GM10266 (cell line): ENCODE measurements around the gene P3H3.

Experiments used
- DNase-seq: peaks from one replicate; pipeline ENCODE4 v3.0.0; 2012; ENCODE audit errors: extremely low spot score
- TF ChIP-seq, protein P1 (sequence below): IDR thresholded peaks from 2 replicates; pipeline ENCODE4 v1.5.1; 2012; ENCODE audit warnings: mild to moderate bottlenecking, low read depth; ENCODE audit not compliant: control insufficient read depth, insufficient read depth; ENCODE audit errors: missing control alignments

Gene P3H3

DNA sequence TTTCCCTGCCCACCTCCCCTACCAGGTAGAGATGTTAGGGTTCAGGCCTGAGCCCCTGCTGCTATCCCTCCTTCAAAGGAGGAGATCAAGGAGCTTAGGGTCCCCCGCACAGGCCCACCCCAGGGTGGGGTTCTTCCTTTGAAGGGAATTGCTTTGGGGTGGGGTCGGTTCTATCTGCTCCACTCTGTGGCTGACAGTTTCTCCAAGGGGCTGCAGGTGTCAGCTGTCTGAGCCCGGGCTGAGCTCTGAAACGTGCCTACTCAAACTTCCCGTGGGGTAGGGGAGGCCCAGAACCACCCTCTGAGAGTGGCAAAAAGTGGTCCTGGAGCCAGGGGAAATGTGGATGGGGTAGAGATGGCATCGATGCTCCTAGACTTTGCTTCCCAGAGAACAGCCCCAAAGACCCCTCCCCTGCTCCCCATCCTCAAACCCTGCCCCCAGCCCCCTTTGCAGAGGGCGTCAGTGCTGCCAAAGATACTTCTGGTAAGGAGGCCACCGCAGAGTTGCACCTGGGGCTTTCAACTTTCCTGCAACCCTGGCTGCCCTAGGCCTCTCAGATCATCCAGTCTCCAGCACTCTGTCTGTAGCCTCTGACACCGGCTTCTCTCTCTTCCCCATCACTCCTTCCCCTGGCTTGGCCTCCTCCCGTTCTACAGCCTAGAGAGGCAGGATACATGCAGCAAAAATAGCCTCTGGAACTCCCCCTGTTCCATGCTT, 45.2 kb upstream of the P3H3 start:
- no peak for DNase-seq
- TF ChIP-seq, protein P1, sequence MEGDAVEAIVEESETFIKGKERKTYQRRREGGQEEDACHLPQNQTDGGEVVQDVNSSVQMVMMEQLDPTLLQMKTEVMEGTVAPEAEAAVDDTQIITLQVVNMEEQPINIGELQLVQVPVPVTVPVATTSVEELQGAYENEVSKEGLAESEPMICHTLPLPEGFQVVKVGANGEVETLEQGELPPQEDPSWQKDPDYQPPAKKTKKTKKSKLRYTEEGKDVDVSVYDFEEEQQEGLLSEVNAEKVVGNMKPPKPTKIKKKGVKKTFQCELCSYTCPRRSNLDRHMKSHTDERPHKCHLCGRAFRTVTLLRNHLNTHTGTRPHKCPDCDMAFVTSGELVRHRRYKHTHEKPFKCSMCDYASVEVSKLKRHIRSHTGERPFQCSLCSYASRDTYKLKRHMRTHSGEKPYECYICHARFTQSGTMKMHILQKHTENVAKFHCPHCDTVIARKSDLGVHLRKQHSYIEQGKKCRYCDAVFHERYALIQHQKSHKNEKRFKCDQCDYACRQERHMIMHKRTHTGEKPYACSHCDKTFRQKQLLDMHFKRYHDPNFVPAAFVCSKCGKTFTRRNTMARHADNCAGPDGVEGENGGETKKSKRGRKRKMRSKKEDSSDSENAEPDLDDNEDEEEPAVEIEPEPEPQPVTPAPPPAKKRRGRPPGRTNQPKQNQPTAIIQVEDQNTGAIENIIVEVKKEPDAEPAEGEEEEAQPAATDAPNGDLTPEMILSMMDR: no peak

DNA sequence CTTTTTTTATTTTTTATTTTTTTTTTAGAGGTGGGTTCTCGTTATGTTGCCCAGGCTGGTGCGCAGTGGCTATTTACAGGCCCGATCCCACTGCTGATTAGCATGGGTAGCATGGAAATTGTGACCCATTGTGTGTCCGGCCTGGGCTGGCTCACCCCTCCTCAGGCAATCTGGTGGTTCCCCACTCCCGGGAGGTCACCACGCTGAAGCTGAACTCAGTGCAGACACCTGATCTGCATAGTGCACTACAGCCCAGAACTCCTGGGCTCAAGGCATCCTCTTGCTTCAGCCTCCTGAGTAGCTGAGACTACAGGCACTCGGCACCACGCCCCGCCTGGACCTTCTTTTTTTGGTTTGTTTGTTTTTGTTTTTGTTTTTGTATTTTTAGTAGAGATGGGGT, 44.4 kb upstream of the P3H3 start:
- TF ChIP-seq, protein P1: no peak
- DNase-seq: no peak

DNA sequence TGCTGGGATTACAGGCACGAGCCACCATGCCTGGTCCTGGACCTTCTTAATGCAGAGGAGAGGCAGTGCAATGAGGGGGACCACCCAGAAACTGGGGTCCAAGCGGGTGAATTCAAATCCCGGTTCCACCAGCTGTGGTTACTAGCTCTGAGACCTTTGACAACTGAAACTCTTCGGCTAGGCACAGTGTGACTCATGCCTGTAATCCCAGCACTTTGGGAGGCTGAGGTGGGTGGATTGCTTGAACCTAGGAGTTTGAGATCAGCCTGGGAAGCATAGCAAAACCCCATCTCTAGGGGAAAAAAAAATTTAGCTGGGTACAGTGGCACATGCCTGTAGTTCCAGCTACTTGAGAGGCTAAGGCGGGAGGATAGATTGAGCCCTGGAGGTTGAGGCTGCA, 43.9 kb upstream of the P3H3 start:
- TF ChIP-seq, protein P1: no peak
- DNase-seq: no peak

DNA sequence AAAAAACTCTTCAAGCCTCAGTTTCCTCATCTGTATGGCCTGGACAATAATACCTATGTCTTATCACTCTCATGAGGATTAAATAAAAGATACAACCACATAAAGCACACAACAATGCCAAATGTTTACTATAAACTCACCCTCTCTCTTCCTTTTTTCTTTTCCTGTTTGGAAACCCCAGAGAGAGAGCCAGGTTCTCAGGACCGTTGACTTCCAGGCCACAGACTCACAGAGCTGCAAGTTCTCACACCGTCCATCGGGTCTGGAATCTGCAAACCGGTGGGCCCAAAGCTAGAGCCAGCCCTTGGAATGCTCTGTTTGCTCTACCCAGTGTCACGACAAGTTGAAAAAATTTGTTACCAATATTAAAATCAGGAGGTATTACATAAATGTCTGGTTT, 43.4 kb upstream of the P3H3 start:
- DNase-seq: no peak
- TF ChIP-seq, protein P1: no peak

DNA sequence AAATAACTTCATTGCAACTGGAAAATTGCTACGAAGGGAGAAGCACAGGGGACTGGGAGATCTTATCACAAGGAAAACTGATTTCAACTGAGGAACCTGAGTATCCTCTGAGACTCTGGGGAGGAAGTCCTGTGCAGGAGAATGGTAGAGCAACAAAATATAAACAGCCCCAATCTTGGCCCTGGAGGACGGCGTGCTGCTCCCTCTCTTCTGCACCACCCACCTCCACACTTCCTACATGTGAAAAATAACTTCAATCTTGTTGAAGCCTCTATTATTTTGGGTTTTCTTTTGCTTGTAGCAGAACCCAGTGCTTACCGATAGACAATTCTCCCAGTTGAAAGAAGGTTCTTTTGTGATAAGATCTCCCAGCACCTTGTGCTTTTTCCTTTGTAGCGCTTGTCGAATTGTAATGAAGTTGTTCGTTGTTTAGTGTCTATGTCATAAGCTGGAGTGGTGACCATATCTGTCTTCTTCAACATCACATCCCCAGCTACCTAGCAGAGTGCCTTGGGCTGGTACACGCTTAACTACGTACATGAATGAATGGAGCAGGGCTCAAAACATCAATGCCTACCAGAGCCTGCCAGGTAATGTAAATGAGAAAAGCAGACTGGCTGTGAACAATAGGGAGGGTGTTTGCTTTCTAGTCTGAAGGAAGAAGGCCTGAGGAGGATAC, 41.7 kb upstream of the P3H3 start:
- DNase-seq: no peak
- TF ChIP-seq, protein P1: no peak

DNA sequence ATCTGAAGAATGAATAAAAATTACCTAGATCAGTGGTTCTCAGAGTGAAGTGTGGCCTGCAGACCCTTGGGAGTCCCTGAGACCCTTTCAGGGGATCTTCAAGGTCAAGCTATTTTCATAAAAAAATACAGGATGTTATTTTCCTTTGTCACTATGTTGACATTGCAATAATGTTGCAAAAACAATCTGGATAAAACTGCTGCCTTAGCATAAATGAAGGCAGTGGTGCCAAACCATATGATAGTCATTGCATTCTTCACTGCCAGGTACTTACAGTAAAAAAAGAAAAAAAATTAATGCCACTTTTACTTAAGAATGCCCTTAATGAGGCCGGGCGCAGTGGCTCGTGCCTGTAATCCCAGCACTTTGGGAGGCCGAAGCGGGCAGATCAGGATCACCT, 40.9 kb upstream of the P3H3 start:
- DNase-seq: no peak
- TF ChIP-seq, protein P1: no peak
